MCF 10A (cell line): ENCODE measurements around the gene PGLYRP4. TPM values are rescaled to one million over a fixed set of nuclear protein-coding genes. Genes with fewer than 3 reads are reported as not detected.

Experiments
- BruUV-seq: library from RNA; stranded (reverse); fragments of 400-500 nt; replicated peaks from 2 replicates; lab custom pipeline; 2021; lab: Mats Ljungman, UMichigan
- CTCF ChIA-PET: fragments of 300-600 bp; sonication (Branson Sonifier 250); formaldehyde crosslinking; extraction: SDS; loops from one replicate; lab custom pipeline; 2021; ENCODE audit warnings: antibody characterized with exemption, inconsistent platforms; lab: Yijun Ruan, JAX
- POLR2A ChIA-PET: fragments of 300-600, 350-650 bp; sonication (Branson Sonifier 250); formaldehyde crosslinking; extraction: SDS; loops from one replicate; lab custom pipeline; 2020; ENCODE audit warnings: antibody characterized with exemption, inconsistent platforms; lab: Yijun Ruan, JAX
- DNase-seq: peaks from one replicate; pipeline ENCODE4 v3.0.0-alpha.2; 2018; ENCODE audit not compliant: unreplicated experiment
- H3K27ac Mint-ChIP-seq: one replicate; pipeline ENCODE4 v1.8.0; 2022; ENCODE audit warnings: mild to moderate bottlenecking, low read depth, mixed read lengths; ENCODE audit not compliant: unreplicated experiment
- H3K27me3 Mint-ChIP-seq: one replicate; pipeline ENCODE4 v1.8.0; 2022; ENCODE audit warnings: mixed read lengths; ENCODE audit not compliant: insufficient read depth, unreplicated experiment
- H3K36me3 Mint-ChIP-seq: one replicate; pipeline ENCODE4 v1.8.0; 2022; ENCODE audit warnings: mild to moderate bottlenecking, moderate library complexity, mixed read lengths; ENCODE audit not compliant: insufficient read depth, unreplicated experiment
- H3K4me1 Mint-ChIP-seq: one replicate; pipeline ENCODE4 v1.8.0; 2022; ENCODE audit warnings: mixed read lengths; ENCODE audit not compliant: insufficient read depth, unreplicated experiment
- H3K4me3 Mint-ChIP-seq: one replicate; pipeline ENCODE4 v1.8.0; 2022; ENCODE audit warnings: mild to moderate bottlenecking, moderate library complexity, mixed read lengths; ENCODE audit not compliant: unreplicated experiment
- H3K9me3 Mint-ChIP-seq: one replicate; pipeline ENCODE4 v1.8.0; 2022; ENCODE audit warnings: mixed read lengths; ENCODE audit not compliant: unreplicated experiment
- intact Hi-C: fragments of 100-400 bp; cut with micrococcal nuclease; formaldehyde crosslinking; loops from 2 replicates; pipeline ENCODE4 v1.14.1; 2022
- total RNA-seq: library from RNA; stranded (reverse); gene quantifications from 2 replicates; pipeline ENCODE4 v1.2.3, GENCODE V29; 2022
- TF ChIP-seq, protein P1 (sequence below): fragments of 200-600 bp; IDR thresholded peaks from one replicate; pipeline ENCODE4 v1.8.0; 2022; ENCODE audit warnings: antibody characterized with exemption, mild to moderate bottlenecking; ENCODE audit not compliant: unreplicated experiment

The PGLYRP4 gene
- total RNA-seq, 1 experiment from 2014 or later = not detected

DNA sequence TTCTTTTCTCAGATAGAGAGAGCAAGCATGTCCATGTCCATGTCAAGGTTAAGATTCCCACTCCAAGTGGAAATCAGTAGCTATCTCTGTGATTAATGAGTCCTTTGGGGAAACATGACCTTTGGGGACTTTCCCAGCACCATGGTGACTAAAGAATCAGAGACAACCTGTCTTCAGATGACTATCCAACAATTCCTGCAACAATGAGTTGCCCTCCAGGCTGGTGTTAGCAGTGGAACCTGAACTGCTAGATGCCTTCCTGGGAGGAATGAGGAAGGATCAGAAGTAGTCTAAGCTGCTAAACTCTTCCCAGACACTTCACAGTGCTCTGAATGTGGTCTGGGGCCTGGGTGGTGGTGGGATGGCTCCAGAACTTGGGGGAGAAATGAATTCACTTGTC lies 15.5 kb upstream of the PGLYRP4 start:
- Mint-ChIP-seq H3K36me3 (peaks cover 14% of the 10 kb centered on the region), H3K27me3 (no peaks in the 10 kb centered on the region), H3K4me3 (no peak overlapping the region), H3K4me1 (peaks cover 63% of the 10 kb centered on the region), H3K27ac (no peak overlapping the region), H3K9me3 (no peaks in the 10 kb centered on the region)
- intact Hi-C loops = no loop called here
- no peak for DNase-seq
- CTCF ChIA-PET = interaction anchor here (0.6 to 28.2 kb wide), 8 partner anchors 7 to 519 kb away, joined by 4 to 1438 read pairs (median 10); partner anchors contain the start of genes S100A12 and S100A9
- POLR2A ChIA-PET = interaction anchor here (0.6 to 5.1 kb wide), 9 partner anchors 12 to 405 kb away, joined by 3 to 46 read pairs (median 5); partner anchors contain the start of genes S100A12 and S100A8
- no TSS peak for BruUV-seq
- TF ChIP-seq, protein P1, sequence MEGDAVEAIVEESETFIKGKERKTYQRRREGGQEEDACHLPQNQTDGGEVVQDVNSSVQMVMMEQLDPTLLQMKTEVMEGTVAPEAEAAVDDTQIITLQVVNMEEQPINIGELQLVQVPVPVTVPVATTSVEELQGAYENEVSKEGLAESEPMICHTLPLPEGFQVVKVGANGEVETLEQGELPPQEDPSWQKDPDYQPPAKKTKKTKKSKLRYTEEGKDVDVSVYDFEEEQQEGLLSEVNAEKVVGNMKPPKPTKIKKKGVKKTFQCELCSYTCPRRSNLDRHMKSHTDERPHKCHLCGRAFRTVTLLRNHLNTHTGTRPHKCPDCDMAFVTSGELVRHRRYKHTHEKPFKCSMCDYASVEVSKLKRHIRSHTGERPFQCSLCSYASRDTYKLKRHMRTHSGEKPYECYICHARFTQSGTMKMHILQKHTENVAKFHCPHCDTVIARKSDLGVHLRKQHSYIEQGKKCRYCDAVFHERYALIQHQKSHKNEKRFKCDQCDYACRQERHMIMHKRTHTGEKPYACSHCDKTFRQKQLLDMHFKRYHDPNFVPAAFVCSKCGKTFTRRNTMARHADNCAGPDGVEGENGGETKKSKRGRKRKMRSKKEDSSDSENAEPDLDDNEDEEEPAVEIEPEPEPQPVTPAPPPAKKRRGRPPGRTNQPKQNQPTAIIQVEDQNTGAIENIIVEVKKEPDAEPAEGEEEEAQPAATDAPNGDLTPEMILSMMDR = no peak

- Mint-ChIP-seq H3K27ac (no peak overlapping the region), H3K27me3 (no peaks in the 10 kb centered on the region), H3K36me3 (peaks cover 14% of the 10 kb centered on the region), H3K4me3 (no peak overlapping the region), H3K4me1 (peaks cover 65% of the 10 kb centered on the region), H3K9me3 (no peaks in the 10 kb centered on the region)
- no TSS peak for BruUV-seq
- ChIA-PET POLR2A (interaction anchor here (1.0 to 5.1 kb wide), 4 partner anchors 12 to 131 kb away, joined by 5 to 46 read pairs (median 10); partner anchors contain the start of genes S100A12 and S100A8), CTCF (interaction anchor here (2.8 to 28.2 kb wide), 4 partner anchors 7 to 133 kb away, joined by 14 to 1438 read pairs (median 46); partner anchors contain the start of genes S100A12 and S100A9)
- intact Hi-C loops = no loop called here
- no peak for DNase-seq
- TF ChIP-seq, protein P1 = no peak
These were observed 15.0 kb upstream of the PGLYRP4 start for GRCh38 chr1:153363641-153364040.

- H3K36me3 Mint-ChIP-seq = peaks cover 14% of the 10 kb centered on the region
- ChIA-PET CTCF (interaction anchor here (0.9 to 28.2 kb wide), 3 partner anchors 9 to 134 kb away, joined by 3 to 1438 read pairs (median 52); no protein-coding TSS in a partner anchor), POLR2A (interaction anchor here (0.6 to 1.4 kb wide), 5 partner anchors 14 to 158 kb away, joined by 3 to 6 read pairs (median 4); partner anchors contain the start of gene S100A12)
- intact Hi-C loops = no loop called here
- no peak for DNase-seq
- no peaks in the 10 kb centered on the region for H3K27me3 Mint-ChIP-seq
- peaks cover 72% of the 10 kb centered on the region for H3K4me1 Mint-ChIP-seq
- no TSS peak for BruUV-seq
- TF ChIP-seq, protein P1 = no peak
- no peak overlapping the region for H3K27ac Mint-ChIP-seq
- no peaks in the 10 kb centered on the region for H3K9me3 Mint-ChIP-seq
- H3K4me3 Mint-ChIP-seq = no peak overlapping the region
These were observed 13.6 kb upstream of the PGLYRP4 start for GRCh38 chr1:153362187-153362775.

DNA sequence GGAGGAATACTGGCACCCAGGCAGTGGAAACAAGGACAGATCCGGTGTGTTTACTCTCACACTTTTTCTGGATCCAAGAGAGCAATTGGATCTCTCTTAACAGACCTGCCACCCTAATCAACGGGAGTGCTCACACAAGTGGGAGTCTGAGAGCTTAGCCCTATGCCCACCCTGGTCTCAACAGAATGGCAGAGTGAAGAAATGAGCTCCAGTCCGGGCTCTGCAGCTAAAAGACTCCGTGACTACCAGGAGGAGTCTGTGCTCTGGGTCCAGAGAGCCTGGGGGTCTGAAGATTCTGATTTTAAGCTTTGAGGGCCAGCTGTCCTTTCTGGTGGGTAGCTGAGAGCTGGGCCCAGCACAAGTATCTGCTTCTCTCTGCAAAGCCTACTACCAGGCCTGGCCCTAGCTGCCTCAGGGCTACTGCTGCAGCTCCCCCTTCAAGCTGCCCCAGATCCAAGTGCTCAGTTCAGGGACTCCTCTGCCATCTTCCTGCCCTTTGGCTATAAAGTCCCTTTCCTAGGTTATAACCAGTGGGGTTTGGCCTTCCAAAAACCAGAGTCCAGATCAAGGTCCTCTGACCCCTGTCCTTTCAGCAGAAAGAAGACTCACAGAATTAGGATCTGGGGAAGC lies 13.0 kb upstream of the PGLYRP4 start:
- Mint-ChIP-seq H3K4me3 (no peak overlapping the region), H3K36me3 (peaks cover 14% of the 10 kb centered on the region), H3K9me3 (no peaks in the 10 kb centered on the region), H3K27me3 (no peaks in the 10 kb centered on the region), H3K27ac (no peak overlapping the region), H3K4me1 (peaks cover 76% of the 10 kb centered on the region)
- intact Hi-C loops = no loop called here
- TF ChIP-seq, protein P1 = no peak
- BruUV-seq = no TSS peak
- CTCF ChIA-PET = interaction anchor here (0.5 to 28.2 kb wide), 4 partner anchors 9 to 210 kb away, joined by 3 to 1438 read pairs (median 28); no protein-coding TSS in a partner anchor
- no peak for DNase-seq
- POLR2A ChIA-PET = interaction anchor here (0.8 to 1.4 kb wide), 3 partner anchors 14 to 34 kb away, joined by 3 to 6 read pairs (median 4); partner anchors contain the start of gene S100A12
